HepG2 (cell line): ENCODE measurements around the gene PLB1. TPM values are rescaled to one million over a fixed set of nuclear protein-coding genes. Genes with fewer than 3 reads are reported as not detected.

ENCODE experiments used
- ATAC-seq: fragments of 200-7000 bp; cut with Tn5 transposase; 3 replicates; pipeline ENCODE4 v1.9.1; 2020; ENCODE audit warnings: mild to moderate bottlenecking, moderate library complexity
- BruUV-seq: library from RNA; stranded (reverse); fragments of 400-500 nt; replicated peaks from 2 replicates; lab custom pipeline; 2021; lab: Mats Ljungman, UMichigan
- CTCF ChIA-PET: fragments of 300-600 bp; formaldehyde crosslinking; extraction: SDS; loops from one replicate; lab custom pipeline; 2021; ENCODE audit warnings: low total read pairs, inconsistent platforms, low intra/inter-chr PET ratio; lab: Yijun Ruan, JAX
- POLR2A ChIA-PET: fragments of 350-600 bp; sonication (Branson Sonifier 250); formaldehyde crosslinking; loops from one replicate; lab custom pipeline; 2020; ENCODE audit warnings: antibody characterized with exemption, inconsistent platforms; lab: Yijun Ruan, JAX
- DNase-seq: peaks from one replicate; pipeline ENCODE4 v3.0.0-alpha.2; 2015; ENCODE audit warnings: low spot score
- FAIRE-seq: peaks from 3 replicates; lab custom pipeline; 2011; peaks lifted over from hg19 to GRCh38; lab: Jason Lieb, UNC
- H2AFZ ChIP-seq: one replicate; pipeline ENCODE4 v1.6.1; 2011; ENCODE audit warnings: low read length, inconsistent platforms
- H3K27ac ChIP-seq: fragments of 300-600 bp; 3 replicates; pipeline ENCODE4 v1.8.0; 2011; ENCODE audit warnings: mixed run types, mild to moderate bottlenecking, mixed read lengths, low read length, inconsistent platforms; ENCODE audit not compliant: insufficient read depth; ENCODE audit errors: extremely low read length
- H3K27me3 ChIP-seq, 2 experiments: fragments of 200-600 bp in 1 of 2; 2 replicates in 1 of 2; 3 replicates in 1 of 2; pipeline versions ENCODE4 v1.6.0 to v1.8.0; 2011; ENCODE audit warnings: low read length in 2 of 2, mild to moderate bottlenecking in 2 of 2, moderate library complexity in 2 of 2, inconsistent platforms in 1 of 2; ENCODE audit not compliant: insufficient read depth in 2 of 2, control insufficient read depth in 1 of 2
- H3K36me3 ChIP-seq, 2 experiments: fragments of 200-600 bp in 1 of 2; replicated peaks in 1 of 2; 2 replicates in 1 of 2; 3 replicates in 1 of 2; pipeline versions ENCODE4 v1.5.1 to v1.8.0; 2011; ENCODE audit warnings: low read length in 2 of 2, inconsistent platforms in 1 of 2; ENCODE audit not compliant: insufficient read depth in 2 of 2, control insufficient read depth in 1 of 2
- H3K4me1 ChIP-seq: 2 replicates; pipeline ENCODE4 v1.5.1; 2012; ENCODE audit warnings: low read length, inconsistent platforms; ENCODE audit not compliant: insufficient read depth
- H3K4me2 ChIP-seq: 2 replicates; pipeline ENCODE4 v1.6.0; 2011; ENCODE audit warnings: low read depth, low read length, inconsistent platforms
- H3K4me3 ChIP-seq, 3 experiments: fragments of 200-600 bp in 1 of 3; sonication (generic), shearing (Covaris generic) in 1 of 3; replicated peaks in 1 of 3; 2 replicates each; pipeline ENCODE4 v1.5.1; 2011 to 2016; ENCODE audit warnings: low read length in 3 of 3, inconsistent platforms in 2 of 3, low read depth in 2 of 3, mild to moderate bottlenecking in 2 of 3, control low read depth in 1 of 3, mixed read lengths in 1 of 3; ENCODE audit not compliant: insufficient read depth in 1 of 3
- H3K79me2 ChIP-seq: one replicate; pipeline ENCODE4 v1.6.1; 2011; ENCODE audit warnings: low read length, inconsistent platforms; ENCODE audit not compliant: insufficient read depth
- H3K9ac ChIP-seq: 2 replicates; pipeline ENCODE4 v1.6.0; 2011; ENCODE audit warnings: mild to moderate bottlenecking, low read depth, low read length, inconsistent platforms; ENCODE audit not compliant: insufficient read depth
- H3K9me3 ChIP-seq: 2 replicates; pipeline ENCODE4 v1.5.1; 2012; ENCODE audit warnings: mild to moderate bottlenecking, low read length
- H4K20me1 ChIP-seq: 2 replicates; pipeline ENCODE4 v1.6.0; 2011; ENCODE audit warnings: inconsistent platforms, mild to moderate bottlenecking, low read length, moderate library complexity; ENCODE audit not compliant: insufficient read depth
- DR1 ChIP-seq: sonication (generic); formaldehyde crosslinking; IDR thresholded peaks from 2 replicates; pipeline ENCODE4 v1.8.0; 2021; ENCODE audit warnings: mild to moderate bottlenecking, missing genetic modification reagents, inconsistent platforms
- GATAD2A ChIP-seq: IDR thresholded peaks from 2 replicates; pipeline ENCODE4 v1.6.1; 2016
- KAT7 ChIP-seq: IDR thresholded peaks from 2 replicates; pipeline ENCODE4 v1.6.1; 2018; ENCODE audit warnings: borderline replicate concordance, missing compliant biosample characterization
- MEIS1 ChIP-seq: sonication (generic); formaldehyde crosslinking; IDR thresholded peaks from 2 replicates; pipeline ENCODE4 v1.9.0; 2021; ENCODE audit warnings: mild to moderate bottlenecking, missing genetic modification reagents, moderate library complexity, borderline replicate concordance
- PRMT3 ChIP-seq: sonication (generic); formaldehyde crosslinking; IDR thresholded peaks from 2 replicates; pipeline ENCODE4 v1.8.1; 2022; ENCODE audit warnings: low read depth, mild to moderate bottlenecking, moderate library complexity, missing genetic modification reagents, borderline replicate concordance
- ZNF75D ChIP-seq: sonication (generic); formaldehyde crosslinking; IDR thresholded peaks from 2 replicates; pipeline ENCODE4 v1.8.1; 2023; ENCODE audit warnings: missing genetic modification reagents, mild to moderate bottlenecking, borderline replicate concordance
- ZNF775 ChIP-seq: sonication (generic); formaldehyde crosslinking; IDR thresholded peaks from 2 replicates; pipeline ENCODE4 v1.4.0; 2020; ENCODE audit warnings: missing genetic modification reagents, mild to moderate bottlenecking, moderate library complexity, borderline replicate concordance
- ZNF777 ChIP-seq: sonication (generic); formaldehyde crosslinking; IDR thresholded peaks from 2 replicates; pipeline ENCODE4 v1.4.0; 2020; ENCODE audit warnings: missing genetic modification reagents
- WGBS: methylation state at CpG from one replicate; pipeline ENCODE4 v1.1.6; 2017; ENCODE audit warnings: low lambda C conversion rate; 5-methylcytosine and 5-hydroxymethylcytosine counted together
- in situ Hi-C: cut with HindIII; loops from 2 replicates; pipeline ENCODE4 v1.10.0; 2017; ENCODE audit warnings: low pct_unique_long_range_greater_than_20kb; ENCODE audit not compliant: extremely low pct_ligation_motif_present
- intact Hi-C: fragments of 100-400 bp; cut with micrococcal nuclease; formaldehyde crosslinking; loops from one replicate; pipeline ENCODE4 v1.10.0; 2022; ENCODE audit not compliant: unreplicated experiment
- polyA plus RNA-seq, 8 experiments: library from polyadenylated mRNA; depleted of rRNA in 3 of 8; stranded (reverse) in 7 of 8; unstranded in 1 of 8; fragments of >200 nt; fragmentation: Illumina TruSeq in 4 of 8; extraction: Trizol in 4 of 8; gene quantifications; 2 replicates each; pipeline versions ENCODE4 v1.2.1 to v1.2.3, GENCODE V29; 2011 to 2016; ENCODE audit warnings: low read depth in 4 of 8, missing spikeins in 1 of 8, mixed read lengths in 1 of 8; ENCODE audit not compliant: insufficient read depth in 1 of 8
- total RNA-seq, 5 experiments: library from RNA; depleted of rRNA; stranded (reverse); fragments of >200 nt; fragmentation: Illumina TruSeq; extraction: Trizol; gene quantifications; 2 replicates each; pipeline ENCODE4 v1.2.3, GENCODE V29; 2016; ENCODE audit warnings: low read depth in 1 of 5
- TF ChIP-seq, protein P1 (sequence below): sonication (generic); formaldehyde crosslinking; IDR thresholded peaks from 2 replicates; pipeline ENCODE4 v1.4.0; 2020; ENCODE audit warnings: missing genetic modification reagents, borderline replicate concordance
- TF ChIP-seq, protein P2 (sequence below): sonication (generic); formaldehyde crosslinking; IDR thresholded peaks from 2 replicates; pipeline ENCODE4 v1.4.0; 2020; ENCODE audit warnings: missing genetic modification reagents
- TF ChIP-seq, protein P3 (sequence below): sonication (generic); formaldehyde crosslinking; IDR thresholded peaks from 2 replicates; pipeline ENCODE4 v1.4.0; 2020; ENCODE audit warnings: missing genetic modification reagents, borderline replicate concordance

The PLB1 gene
- total and polyA plus RNA-seq, 2 of the 13 experiments (the other 11 are each of a cell fraction or from before 2014, with no cell fraction given): 0.20 to 1.8 TPM

DNA sequence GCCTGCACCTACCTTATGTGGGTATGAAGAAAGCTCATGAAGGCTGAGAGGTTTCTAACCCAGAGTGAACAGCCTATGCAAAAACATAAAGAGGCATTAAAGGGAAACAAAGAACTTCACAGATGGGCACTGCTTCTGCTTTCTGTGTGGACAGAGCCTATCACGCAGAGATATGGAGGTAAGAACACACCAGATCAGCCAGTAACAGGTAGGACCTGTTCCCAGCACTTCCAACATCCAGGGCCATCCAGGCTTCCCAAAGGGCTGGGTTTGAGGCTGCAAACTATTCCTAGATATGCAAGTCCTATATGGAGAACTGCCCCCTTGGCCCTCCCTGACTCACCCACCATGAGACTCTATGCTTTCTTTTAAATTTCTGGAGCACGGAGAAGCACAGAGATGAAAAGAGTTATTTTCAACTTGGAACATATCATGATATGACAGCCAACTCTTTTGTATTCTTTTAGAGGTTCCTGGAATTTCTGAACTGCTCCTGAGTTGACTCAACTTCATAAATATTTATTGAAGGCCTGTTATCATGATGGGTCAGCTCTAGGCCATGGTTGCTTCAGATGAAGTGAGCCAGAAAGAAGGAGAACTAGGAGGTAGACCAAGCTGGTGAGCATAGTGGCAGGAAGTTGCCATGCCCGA is 178.3 kb downstream of the PLB1 start:
- no peaks in the 10 kb centered on the region; the same call in 1 of the 2 replicates for H4K20me1 ChIP-seq
- 0 out of 5 replicates have a peak, but pooled peaks cover 0 to 4% of the 10 kb centered on the region in 2 experiments for H3K27me3 ChIP-seq
- BruUV-seq: no TSS peak
- ATAC-seq (no peak), DNase-seq (no peak), FAIRE-seq (no peak)
- 29% methylated on average over 3 of the region's 3 CpGs for WGBS
- H2AFZ ChIP-seq: no peak overlapping the region
- H3K36me3 ChIP-seq: no peaks in the 10 kb centered on the region
- ChIA-PET POLR2A (no interaction called here), CTCF (no interaction called here)
- intact Hi-C loops (no loop called here), in situ Hi-C loops (no loop called here)
- H3K79me2 ChIP-seq: no peaks in the 10 kb centered on the region
- no peak overlapping the region for H3K9ac ChIP-seq
- H3K4me2 ChIP-seq: no peak overlapping the region
- H3K4me1 ChIP-seq: peaks cover 11% of the 10 kb centered on the region
- H3K9me3 ChIP-seq: no peaks in the 10 kb centered on the region
- no peak overlapping the region for H3K27ac ChIP-seq
- TF ChIP-seq, protein P1, sequence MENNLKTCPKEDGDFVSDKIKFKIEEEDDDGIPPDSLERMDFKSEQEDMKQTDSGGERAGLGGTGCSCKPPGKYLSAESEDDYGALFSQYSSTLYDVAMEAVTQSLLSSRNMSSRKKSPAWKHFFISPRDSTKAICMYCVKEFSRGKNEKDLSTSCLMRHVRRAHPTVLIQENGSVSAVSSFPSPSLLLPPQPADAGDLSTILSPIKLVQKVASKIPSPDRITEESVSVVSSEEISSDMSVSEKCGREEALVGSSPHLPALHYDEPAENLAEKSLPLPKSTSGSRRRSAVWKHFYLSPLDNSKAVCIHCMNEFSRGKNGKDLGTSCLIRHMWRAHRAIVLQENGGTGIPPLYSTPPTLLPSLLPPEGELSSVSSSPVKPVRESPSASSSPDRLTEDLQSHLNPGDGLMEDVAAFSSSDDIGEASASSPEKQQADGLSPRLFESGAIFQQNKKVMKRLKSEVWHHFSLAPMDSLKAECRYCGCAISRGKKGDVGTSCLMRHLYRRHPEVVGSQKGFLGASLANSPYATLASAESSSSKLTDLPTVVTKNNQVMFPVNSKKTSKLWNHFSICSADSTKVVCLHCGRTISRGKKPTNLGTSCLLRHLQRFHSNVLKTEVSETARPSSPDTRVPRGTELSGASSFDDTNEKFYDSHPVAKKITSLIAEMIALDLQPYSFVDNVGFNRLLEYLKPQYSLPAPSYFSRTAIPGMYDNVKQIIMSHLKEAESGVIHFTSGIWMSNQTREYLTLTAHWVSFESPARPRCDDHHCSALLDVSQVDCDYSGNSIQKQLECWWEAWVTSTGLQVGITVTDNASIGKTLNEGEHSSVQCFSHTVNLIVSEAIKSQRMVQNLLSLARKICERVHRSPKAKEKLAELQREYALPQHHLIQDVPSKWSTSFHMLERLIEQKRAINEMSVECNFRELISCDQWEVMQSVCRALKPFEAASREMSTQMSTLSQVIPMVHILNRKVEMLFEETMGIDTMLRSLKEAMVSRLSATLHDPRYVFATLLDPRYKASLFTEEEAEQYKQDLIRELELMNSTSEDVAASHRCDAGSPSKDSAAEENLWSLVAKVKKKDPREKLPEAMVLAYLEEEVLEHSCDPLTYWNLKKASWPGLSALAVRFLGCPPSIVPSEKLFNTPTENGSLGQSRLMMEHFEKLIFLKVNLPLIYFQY (CRISPR knock-in tag): no peak
- no peak for TF ChIP-seq GATAD2A (CRISPR knock-in tag)
- H3K4me3 ChIP-seq: no peak overlapping the region

DNA sequence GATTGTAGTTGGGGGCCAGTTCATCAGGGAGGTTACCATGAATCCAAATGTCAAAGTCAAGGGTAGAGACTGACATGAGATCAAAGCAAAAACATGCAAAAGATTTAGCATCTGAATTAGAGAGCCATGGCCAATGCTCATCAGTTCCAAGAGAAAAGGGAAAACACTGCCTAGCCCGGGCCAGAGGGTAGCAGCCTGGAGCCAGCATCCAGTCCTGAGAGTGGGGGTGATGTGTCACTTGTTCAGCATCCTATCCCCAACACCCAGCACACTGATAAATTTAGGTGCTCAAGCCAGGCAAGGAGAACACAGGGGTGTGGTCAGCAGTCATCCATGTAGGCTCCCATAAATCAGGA is 178.8 kb downstream of the PLB1 start:
- Histone ChIP-seq H3K27ac (no peak overlapping the region), H3K27me3 (0 out of 5 replicates have a peak, but pooled peaks cover 0 to 4% of the 10 kb centered on the region in 2 experiments)
- no peak for DNase-seq
- in situ Hi-C loops: no loop called here
- TF ChIP-seq PRMT3 (CRISPR knock-in tag) (no peak), MEIS1 (CRISPR knock-in tag) (no peak), DR1 (CRISPR knock-in tag) (no peak), ZNF777 (CRISPR knock-in tag) (no peak), KAT7 (CRISPR knock-in tag) (no peak), ZNF775 (CRISPR knock-in tag) (no peak), ZNF75D (no peak)
- TF ChIP-seq, protein P2, sequence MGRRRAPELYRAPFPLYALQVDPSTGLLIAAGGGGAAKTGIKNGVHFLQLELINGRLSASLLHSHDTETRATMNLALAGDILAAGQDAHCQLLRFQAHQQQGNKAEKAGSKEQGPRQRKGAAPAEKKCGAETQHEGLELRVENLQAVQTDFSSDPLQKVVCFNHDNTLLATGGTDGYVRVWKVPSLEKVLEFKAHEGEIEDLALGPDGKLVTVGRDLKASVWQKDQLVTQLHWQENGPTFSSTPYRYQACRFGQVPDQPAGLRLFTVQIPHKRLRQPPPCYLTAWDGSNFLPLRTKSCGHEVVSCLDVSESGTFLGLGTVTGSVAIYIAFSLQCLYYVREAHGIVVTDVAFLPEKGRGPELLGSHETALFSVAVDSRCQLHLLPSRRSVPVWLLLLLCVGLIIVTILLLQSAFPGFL (CRISPR knock-in tag): no peak
- TF ChIP-seq, protein P3, sequence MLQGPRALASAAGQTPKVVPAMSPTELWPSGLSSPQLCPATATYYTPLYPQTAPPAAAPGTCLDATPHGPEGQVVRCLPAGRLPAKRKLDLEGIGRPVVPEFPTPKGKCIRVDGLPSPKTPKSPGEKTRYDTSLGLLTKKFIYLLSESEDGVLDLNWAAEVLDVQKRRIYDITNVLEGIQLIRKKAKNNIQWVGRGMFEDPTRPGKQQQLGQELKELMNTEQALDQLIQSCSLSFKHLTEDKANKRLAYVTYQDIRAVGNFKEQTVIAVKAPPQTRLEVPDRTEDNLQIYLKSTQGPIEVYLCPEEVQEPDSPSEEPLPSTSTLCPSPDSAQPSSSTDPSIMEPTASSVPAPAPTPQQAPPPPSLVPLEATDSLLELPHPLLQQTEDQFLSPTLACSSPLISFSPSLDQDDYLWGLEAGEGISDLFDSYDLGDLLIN (CRISPR knock-in tag): no peak
- TF ChIP-seq, all 625 proteins: peak for 0
- H3K4me1 ChIP-seq: peaks cover 11% of the 10 kb centered on the region
- no peak overlapping the region for H3K9ac ChIP-seq
- ChIA-PET CTCF (no interaction called here), POLR2A (no interaction called here)
- H3K4me3 ChIP-seq: no peak overlapping the region
- BruUV-seq: no TSS peak
- H2AFZ ChIP-seq: no peak overlapping the region
- H3K36me3 ChIP-seq: no peaks in the 10 kb centered on the region
- intact Hi-C loops: no loop called here
- no peak for ATAC-seq
- H4K20me1 ChIP-seq: no peaks in the 10 kb centered on the region; the same call in 1 of the 2 replicates
- H3K9me3 ChIP-seq: no peaks in the 10 kb centered on the region
- no peak for FAIRE-seq
- WGBS: 6% methylated on average over 1 of the region's 1 CpG
- H3K4me2 ChIP-seq: no peak overlapping the region
- H3K79me2 ChIP-seq: no peaks in the 10 kb centered on the region
